Esophagus squamous epithelium (tissue), 4 donors: Measurements from ENCODE around the gene DUSP10.

ENCODE experiments used
- CTCF ChIP-seq, 6 experiments: fragments of 450-650 bp in 4 of 6; fragments of 200-600 bp in 2 of 6; sonication (generic) in 2 of 6; IDR thresholded peaks; one replicate each; pipeline ENCODE4 v1.5.1; 2016 to 2019; ENCODE audit warnings: antibody characterized with exemption in 6 of 6, mild to moderate bottlenecking in 4 of 6, moderate library complexity in 4 of 6
- POLR2A ChIP-seq, 4 donors: fragments of 450-650 bp; IDR thresholded peaks; one replicate each; pipeline ENCODE4 v1.6.1; 2017; ENCODE audit warnings: antibody characterized with exemption in 4 of 4, mild to moderate bottlenecking in 4 of 4, moderate library complexity in 3 of 4

GRCh38 chr1:221687836-221688487 is 53.9 kb downstream of the DUSP10 start:
- no peak for TF ChIP-seq CTCF (IDR thresholded peaks at IDR 0.05)
- TF ChIP-seq POLR2A (IDR thresholded peaks at IDR 0.05) = no peak
